ENCODE data around the gene ZNF438.
"Not testable (repeated sequence)": the region's sequence is repeated elsewhere in the genome, so short reads cannot be mapped to it uniquely, and the experiment has no call there.

ZNF438 gene

GRCh38 chr10:30806850-30807249 lies 224.8 kb downstream of the ZNF438 start:
- DNase-seq (ENCODE audit: low read depth), result no peak

GRCh38 chr10:30805061-30805460 lies 226.6 kb downstream of the ZNF438 start:
- no peak for DNase-seq (ENCODE audit: low read depth)

GRCh38 chr10:30804478-30805055 lies 227.1 kb downstream of the ZNF438 start:
- peak; percentile 81 for DNase-seq (ENCODE audit: low read depth)

GRCh38 chr10:30803892-30804322 lies 227.8 kb downstream of the ZNF438 start:
- peak; percentile 94 for DNase-seq (ENCODE audit: low read depth)

GRCh38 chr10:30803058-30803457 lies 228.6 kb downstream of the ZNF438 start:
- DNase-seq (ENCODE audit: low read depth), result no peak

- no peak for DNase-seq (ENCODE audit: low read depth)
Observed at GRCh38 chr10:30800368-30800767, 231.3 kb downstream of the ZNF438 start.

- no peak for DNase-seq (ENCODE audit: low read depth)
Observed at GRCh38 chr10:30798646-30799185, 232.9 kb downstream of the ZNF438 start.

- not testable (repeated sequence) for DNase-seq (ENCODE audit: low read depth)
Observed at GRCh38 chr10:30795024-30795423, 236.6 kb downstream of the ZNF438 start.

Data from EH (cell line).